ENCODE data around the gene VCAM1. TPM values are rescaled to one million over a fixed set of nuclear protein-coding genes. Genes with fewer than 3 reads are reported as not detected.

The VCAM1 gene
- total RNA-seq, 1 experiment from 2014 or later, result 0.07 TPM

DNA sequence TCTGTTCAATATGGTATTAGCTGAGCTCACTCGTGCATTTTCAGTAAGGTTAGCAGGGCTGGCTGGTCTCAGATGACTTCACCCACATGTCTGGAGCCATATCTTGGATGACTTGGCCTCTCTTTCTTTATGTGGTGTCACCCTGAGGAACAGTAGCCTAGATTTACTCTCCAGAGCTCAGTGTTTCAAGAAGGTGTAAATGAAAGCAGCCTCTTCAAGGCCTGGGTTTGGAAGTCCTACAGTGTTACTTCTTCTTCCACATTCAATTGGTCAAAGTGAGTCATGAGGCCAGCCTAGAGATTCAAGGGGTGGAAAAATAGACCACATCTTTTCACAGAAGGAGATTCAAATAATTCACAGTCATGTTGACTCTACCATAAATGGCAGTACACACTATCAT lies 12.2 kb downstream of the VCAM1 start:
- no peaks in the 10 kb centered on the region for H3K79me2 ChIP-seq (ENCODE audit: insufficient read depth, low read length)
- no peak overlapping the region for H3K14ac ChIP-seq (ENCODE audit: insufficient read depth, low read length)
- no peak overlapping the region for H2BK15ac ChIP-seq (ENCODE audit: low read depth, low read length)
- no peak overlapping the region for H4K8ac ChIP-seq (replicated peaks; ENCODE audit: insufficient read length, low read depth, low read length)
- H3K56ac ChIP-seq (ENCODE audit: insufficient read length, low read depth, low read length), result no peak overlapping the region
- no peak for DNase-seq
- no CpG with 5 or more reads among the region's 1 CpG for WGBS (ENCODE audit: extremely low coverage, insufficient read length, low lambda C conversion rate)
- no peak overlapping the region for H3K23ac ChIP-seq (ENCODE audit: insufficient read length, low read depth, low read length)
- no peaks in the 10 kb centered on the region for H4K20me1 ChIP-seq (ENCODE audit: control insufficient read depth, insufficient read depth, insufficient read length)
- H3K79me1 ChIP-seq (ENCODE audit: insufficient read depth, low read depth, low read length, poor library complexity, severe bottlenecking), result no peaks in the 10 kb centered on the region
- H3K27me3 Mint-ChIP-seq (ENCODE audit: low read depth), result no peaks in the 10 kb centered on the region
- H3K27ac ChIP-seq (ENCODE audit: insufficient read length, low read depth, low read length), result no peak overlapping the region
- H2AK5ac ChIP-seq (ENCODE audit: insufficient read length, low read length), result no peak overlapping the region
- H4K91ac ChIP-seq (ENCODE audit: insufficient read length, low read depth, low read length), result no peak overlapping the region
- no peak overlapping the region for H2BK20ac ChIP-seq (ENCODE audit: low read depth, low read length, poor library complexity, severe bottlenecking)
- H3K18ac ChIP-seq (ENCODE audit: insufficient read length, low read depth, low read length), result no peak overlapping the region
- H3K4ac ChIP-seq (ENCODE audit: low read depth, low read length), result no peak overlapping the region
- no peak overlapping the region for H2BK5ac ChIP-seq (ENCODE audit: insufficient read length, low read length)
- H3K9ac ChIP-seq (ENCODE audit: extremely low read depth, insufficient read length, low read length), result no peak overlapping the region
- TF ChIP-seq, protein P1, sequence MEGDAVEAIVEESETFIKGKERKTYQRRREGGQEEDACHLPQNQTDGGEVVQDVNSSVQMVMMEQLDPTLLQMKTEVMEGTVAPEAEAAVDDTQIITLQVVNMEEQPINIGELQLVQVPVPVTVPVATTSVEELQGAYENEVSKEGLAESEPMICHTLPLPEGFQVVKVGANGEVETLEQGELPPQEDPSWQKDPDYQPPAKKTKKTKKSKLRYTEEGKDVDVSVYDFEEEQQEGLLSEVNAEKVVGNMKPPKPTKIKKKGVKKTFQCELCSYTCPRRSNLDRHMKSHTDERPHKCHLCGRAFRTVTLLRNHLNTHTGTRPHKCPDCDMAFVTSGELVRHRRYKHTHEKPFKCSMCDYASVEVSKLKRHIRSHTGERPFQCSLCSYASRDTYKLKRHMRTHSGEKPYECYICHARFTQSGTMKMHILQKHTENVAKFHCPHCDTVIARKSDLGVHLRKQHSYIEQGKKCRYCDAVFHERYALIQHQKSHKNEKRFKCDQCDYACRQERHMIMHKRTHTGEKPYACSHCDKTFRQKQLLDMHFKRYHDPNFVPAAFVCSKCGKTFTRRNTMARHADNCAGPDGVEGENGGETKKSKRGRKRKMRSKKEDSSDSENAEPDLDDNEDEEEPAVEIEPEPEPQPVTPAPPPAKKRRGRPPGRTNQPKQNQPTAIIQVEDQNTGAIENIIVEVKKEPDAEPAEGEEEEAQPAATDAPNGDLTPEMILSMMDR (conservative IDR thresholded peaks at IDR 0.05), result no peak
- peaks cover 0 to 7% of the 10 kb centered on the region in 2 experiments; a peak in 2 of 4 replicates for H3K4me1 Mint-ChIP-seq
- no peak overlapping the region for H2BK12ac ChIP-seq (ENCODE audit: insufficient read length, low read depth, low read length)
- no peaks in the 10 kb centered on the region for H3K4me1 ChIP-seq (ENCODE audit: insufficient read depth, low read length)
- no peak overlapping the region for H3T11ph ChIP-seq (ENCODE audit: low read length)
- H3K4me3 Mint-ChIP-seq, result no peak overlapping the region
- H3K23me2 ChIP-seq (ENCODE audit: insufficient read length, low read depth, low read length, poor library complexity, severe bottlenecking), result no peaks in the 10 kb centered on the region
- H4K5ac ChIP-seq (ENCODE audit: insufficient read length, low read depth, low read length), result no peak overlapping the region
- H3K36me3 Mint-ChIP-seq (ENCODE audit: insufficient read depth in 1 of 3, low read depth in 3 of 3), result no peaks in the 10 kb centered on the region
- H3K4me2 ChIP-seq (ENCODE audit: insufficient read depth, insufficient read length, low read length), result no peak overlapping the region
- H3K27me3 ChIP-seq (ENCODE audit: insufficient read depth, low read length), result no peaks in the 10 kb centered on the region
- H3K9me3 ChIP-seq (ENCODE audit: control insufficient read depth, low read depth, low read length), result no peaks in the 10 kb centered on the region
- H3K9me3 Mint-ChIP-seq, result no peaks in the 10 kb centered on the region
- 0 out of 7 replicates have a peak overlapping the region, but pooled peaks of 1 of the 3 experiments have one; percentile 41 for H3K27ac Mint-ChIP-seq
- no peak overlapping the region for H2AFZ ChIP-seq (ENCODE audit: low read length)
- no peak overlapping the region for H2BK120ac ChIP-seq (ENCODE audit: low read depth, low read length, poor library complexity, severe bottlenecking)
